Measurements from ENCODE around the gene GAPDHS. TPM values are rescaled to one million over a fixed set of nuclear protein-coding genes. Genes with fewer than 3 reads are reported as not detected.

Gene GAPDHS
- total RNA-seq, 1 experiment from 2014 or later = not detected

DNA sequence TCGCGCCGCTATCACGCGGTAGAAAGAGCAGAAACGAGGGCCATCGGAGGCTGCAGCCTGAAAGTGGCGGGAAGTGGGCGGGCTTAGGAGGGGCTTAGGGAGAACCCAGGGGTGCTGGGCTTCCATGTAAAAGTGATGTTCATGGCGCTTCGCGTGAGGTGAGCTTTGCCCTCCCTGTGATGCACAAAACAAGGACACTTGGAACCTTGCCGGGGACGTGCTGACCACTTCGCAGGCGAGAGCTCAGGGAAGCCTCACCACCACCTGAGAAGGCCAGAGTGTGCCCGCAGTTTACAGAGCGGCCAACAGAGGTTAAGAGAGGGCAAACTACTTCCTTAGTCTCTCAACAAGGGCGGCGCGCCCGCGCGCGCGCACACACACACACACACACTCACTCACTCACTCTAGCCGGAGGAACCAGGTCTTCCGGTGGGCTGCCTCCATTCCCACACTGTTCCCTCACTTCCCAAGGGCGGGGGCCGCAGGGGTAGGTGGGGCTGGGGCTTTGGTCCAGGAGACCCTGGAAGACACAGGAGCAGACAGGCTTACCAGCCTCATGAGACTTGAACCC lies 651 bp downstream of the GAPDHS start:
- no TSS peak for BruUV-seq (replicated peaks)
- CTCF ChIA-PET = no interaction called here
- Histone ChIP-seq H3K36me3 (ENCODE audit: insufficient read depth, low read length, poor library complexity, severe bottlenecking) (no peaks in the 10 kb centered on the region), H3K9me3 (ENCODE audit: low read depth, low read length, poor library complexity, severe bottlenecking) (no peaks in the 10 kb centered on the region), H3K4me3 (ENCODE audit: low read depth, low read length, poor library complexity, severe bottlenecking) (no peak overlapping the region), H3K27ac (ENCODE audit: low read depth, low read length, poor library complexity, severe bottlenecking) (no peak overlapping the region), H3K27me3 (replicated peaks; ENCODE audit: insufficient read depth, low read depth, low read length, poor library complexity) (peaks cover 47% of the 10 kb centered on the region), H3K4me1 (ENCODE audit: insufficient read depth, low read length, poor library complexity, severe bottlenecking) (no peaks in the 10 kb centered on the region)
- intact Hi-C loops (cut with micrococcal nuclease; ENCODE audit: unreplicated experiment) = no loop called here
- POLR2A ChIA-PET (ENCODE audit: low non-redundant PET) = no interaction called here
- no peak for DNase-seq (ENCODE audit: low spot score)
- no peak for TF ChIP-seq EZH2 (IDR thresholded peaks at IDR 0.05; ENCODE audit: borderline replicate concordance, low read depth, low read length, poor library complexity, severe bottlenecking)
- TF ChIP-seq, protein P1, sequence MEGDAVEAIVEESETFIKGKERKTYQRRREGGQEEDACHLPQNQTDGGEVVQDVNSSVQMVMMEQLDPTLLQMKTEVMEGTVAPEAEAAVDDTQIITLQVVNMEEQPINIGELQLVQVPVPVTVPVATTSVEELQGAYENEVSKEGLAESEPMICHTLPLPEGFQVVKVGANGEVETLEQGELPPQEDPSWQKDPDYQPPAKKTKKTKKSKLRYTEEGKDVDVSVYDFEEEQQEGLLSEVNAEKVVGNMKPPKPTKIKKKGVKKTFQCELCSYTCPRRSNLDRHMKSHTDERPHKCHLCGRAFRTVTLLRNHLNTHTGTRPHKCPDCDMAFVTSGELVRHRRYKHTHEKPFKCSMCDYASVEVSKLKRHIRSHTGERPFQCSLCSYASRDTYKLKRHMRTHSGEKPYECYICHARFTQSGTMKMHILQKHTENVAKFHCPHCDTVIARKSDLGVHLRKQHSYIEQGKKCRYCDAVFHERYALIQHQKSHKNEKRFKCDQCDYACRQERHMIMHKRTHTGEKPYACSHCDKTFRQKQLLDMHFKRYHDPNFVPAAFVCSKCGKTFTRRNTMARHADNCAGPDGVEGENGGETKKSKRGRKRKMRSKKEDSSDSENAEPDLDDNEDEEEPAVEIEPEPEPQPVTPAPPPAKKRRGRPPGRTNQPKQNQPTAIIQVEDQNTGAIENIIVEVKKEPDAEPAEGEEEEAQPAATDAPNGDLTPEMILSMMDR (conservative IDR thresholded peaks at IDR 0.05; ENCODE audit: low read depth, low read length) = no peak

GRCh38 chr19:35534803-35535480 lies 1.7 kb downstream of the GAPDHS start:
- ChIA-PET POLR2A (ENCODE audit: low non-redundant PET) (no interaction called here), CTCF (no interaction called here)
- Histone ChIP-seq H3K36me3 (ENCODE audit: insufficient read depth, low read length, poor library complexity, severe bottlenecking) (no peaks in the 10 kb centered on the region), H3K4me3 (ENCODE audit: low read depth, low read length, poor library complexity, severe bottlenecking) (no peak overlapping the region), H3K4me1 (ENCODE audit: insufficient read depth, low read length, poor library complexity, severe bottlenecking) (no peaks in the 10 kb centered on the region), H3K9me3 (ENCODE audit: low read depth, low read length, poor library complexity, severe bottlenecking) (no peaks in the 10 kb centered on the region), H3K27ac (ENCODE audit: low read depth, low read length, poor library complexity, severe bottlenecking) (no peak overlapping the region), H3K27me3 (replicated peaks; ENCODE audit: insufficient read depth, low read depth, low read length, poor library complexity) (peaks cover 38% of the 10 kb centered on the region)
- no peak for DNase-seq (ENCODE audit: low spot score)
- no peak for TF ChIP-seq EZH2 (IDR thresholded peaks at IDR 0.05; ENCODE audit: borderline replicate concordance, low read depth, low read length, poor library complexity, severe bottlenecking)
- intact Hi-C loops (cut with micrococcal nuclease; ENCODE audit: unreplicated experiment) = no loop called here
- no TSS peak for BruUV-seq (replicated peaks)

DNA sequence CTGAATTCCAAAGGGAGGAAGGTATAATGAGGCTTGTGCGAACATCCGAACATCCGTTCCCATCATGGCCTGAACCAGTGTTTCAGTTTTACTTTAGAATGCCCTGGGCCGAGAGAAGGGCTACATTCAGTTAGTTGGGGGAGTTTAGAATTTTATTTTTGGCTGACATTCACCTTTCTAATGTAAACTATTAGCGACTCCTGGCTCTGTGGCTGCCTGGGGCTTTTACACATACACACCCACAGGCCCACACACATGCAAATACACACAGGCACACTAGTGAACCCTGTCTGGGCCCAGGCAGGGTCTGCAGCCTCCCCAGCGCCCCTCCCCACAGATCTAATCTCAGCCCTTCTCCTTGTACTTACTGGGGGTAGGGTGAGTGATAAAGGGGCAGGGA lies 6.1 kb downstream of the GAPDHS start:
- CTCF ChIA-PET = no interaction called here
- H3K27ac ChIP-seq (ENCODE audit: low read depth, low read length, poor library complexity, severe bottlenecking) = no peak overlapping the region
- intact Hi-C loops (cut with micrococcal nuclease; ENCODE audit: unreplicated experiment) = no loop called here

More for the DNA sequence above, 6.1 kb downstream of the GAPDHS start:
- POLR2A ChIA-PET (ENCODE audit: low non-redundant PET) = no interaction called here
- BruUV-seq (replicated peaks) = no TSS peak
- no peaks in the 10 kb centered on the region for H3K9me3 ChIP-seq (ENCODE audit: low read depth, low read length, poor library complexity, severe bottlenecking)
- peaks cover 2% of the 10 kb centered on the region for H3K4me1 ChIP-seq (ENCODE audit: insufficient read depth, low read length, poor library complexity, severe bottlenecking)
- no peak overlapping the region for H3K4me3 ChIP-seq (ENCODE audit: low read depth, low read length, poor library complexity, severe bottlenecking)
- H3K27me3 ChIP-seq (replicated peaks; ENCODE audit: insufficient read depth, low read depth, low read length, poor library complexity) = peaks cover 3% of the 10 kb centered on the region
- DNase-seq (ENCODE audit: low spot score) = no peak
- H3K36me3 ChIP-seq (ENCODE audit: insufficient read depth, low read length, poor library complexity, severe bottlenecking) = no peaks in the 10 kb centered on the region
- TF ChIP-seq, protein P1 (conservative IDR thresholded peaks at IDR 0.05; ENCODE audit: low read depth, low read length) = no peak
- TF ChIP-seq EZH2 (IDR thresholded peaks at IDR 0.05; ENCODE audit: borderline replicate concordance, low read depth, low read length, poor library complexity, severe bottlenecking) = no peak

All from A673 (cell line).